AG04449 (cell line): ENCODE results near the gene MKLN1.

Source experiments
- CTCF ChIA-PET: fragments of 350-600 bp; formaldehyde crosslinking; extraction: SDS; loops from one replicate; lab custom pipeline; 2021; ENCODE audit warnings: antibody characterized with exemption; lab: Yijun Ruan, JAX
- POLR2A ChIA-PET: fragments of 400-600, 350-600 bp; formaldehyde crosslinking; extraction: SDS; loops from one replicate; lab custom pipeline; 2020; ENCODE audit warnings: antibody characterized with exemption, inconsistent platforms; lab: Yijun Ruan, JAX
- DNase-seq: peaks from one replicate; pipeline ENCODE4 v3.0.0-alpha.2; 2010; ENCODE audit warnings: low read depth, low spot score
- H3K4me3 ChIP-seq: 2 replicates; pipeline ENCODE4 v1.5.1; 2011; ENCODE audit warnings: low read depth, mild to moderate bottlenecking, control low read depth, low read length
- TF ChIP-seq, protein P1 (sequence below): IDR thresholded peaks from one replicate; pipeline ENCODE4 v1.5.1; 2011; ENCODE audit warnings: mild to moderate bottlenecking, moderate library complexity, low read length, control low read depth, inconsistent platforms; ENCODE audit not compliant: insufficient read depth; ENCODE audit errors: missing control alignments

MKLN1 gene

DNA sequence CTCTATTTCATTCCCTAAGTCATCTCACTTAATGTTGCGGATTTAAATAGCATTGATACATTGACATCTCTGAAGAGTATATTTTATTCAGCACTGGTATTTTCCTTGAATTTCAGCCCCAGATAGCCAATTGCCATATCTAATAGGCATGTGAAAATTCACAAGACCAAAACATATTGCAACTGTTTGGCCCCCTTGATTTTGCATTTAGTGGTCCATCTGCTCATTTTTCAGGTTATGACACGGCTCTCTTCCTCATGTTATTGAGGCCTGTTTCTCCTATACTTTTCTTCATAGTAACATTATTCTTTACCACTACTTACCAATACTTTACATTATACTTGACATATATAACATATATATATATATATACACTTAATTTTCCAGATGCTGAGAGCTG lies 43.7 kb downstream of the MKLN1 start:
- no peak for DNase-seq
- CTCF ChIA-PET, result interaction anchor here (1.1 kb wide), 1 partner anchor 295 kb away, joined by 3 read pairs; no protein-coding TSS in a partner anchor
- no peak overlapping the region for H3K4me3 ChIP-seq
- TF ChIP-seq, protein P1, sequence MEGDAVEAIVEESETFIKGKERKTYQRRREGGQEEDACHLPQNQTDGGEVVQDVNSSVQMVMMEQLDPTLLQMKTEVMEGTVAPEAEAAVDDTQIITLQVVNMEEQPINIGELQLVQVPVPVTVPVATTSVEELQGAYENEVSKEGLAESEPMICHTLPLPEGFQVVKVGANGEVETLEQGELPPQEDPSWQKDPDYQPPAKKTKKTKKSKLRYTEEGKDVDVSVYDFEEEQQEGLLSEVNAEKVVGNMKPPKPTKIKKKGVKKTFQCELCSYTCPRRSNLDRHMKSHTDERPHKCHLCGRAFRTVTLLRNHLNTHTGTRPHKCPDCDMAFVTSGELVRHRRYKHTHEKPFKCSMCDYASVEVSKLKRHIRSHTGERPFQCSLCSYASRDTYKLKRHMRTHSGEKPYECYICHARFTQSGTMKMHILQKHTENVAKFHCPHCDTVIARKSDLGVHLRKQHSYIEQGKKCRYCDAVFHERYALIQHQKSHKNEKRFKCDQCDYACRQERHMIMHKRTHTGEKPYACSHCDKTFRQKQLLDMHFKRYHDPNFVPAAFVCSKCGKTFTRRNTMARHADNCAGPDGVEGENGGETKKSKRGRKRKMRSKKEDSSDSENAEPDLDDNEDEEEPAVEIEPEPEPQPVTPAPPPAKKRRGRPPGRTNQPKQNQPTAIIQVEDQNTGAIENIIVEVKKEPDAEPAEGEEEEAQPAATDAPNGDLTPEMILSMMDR, result no peak
- POLR2A ChIA-PET, result no interaction called here

DNA sequence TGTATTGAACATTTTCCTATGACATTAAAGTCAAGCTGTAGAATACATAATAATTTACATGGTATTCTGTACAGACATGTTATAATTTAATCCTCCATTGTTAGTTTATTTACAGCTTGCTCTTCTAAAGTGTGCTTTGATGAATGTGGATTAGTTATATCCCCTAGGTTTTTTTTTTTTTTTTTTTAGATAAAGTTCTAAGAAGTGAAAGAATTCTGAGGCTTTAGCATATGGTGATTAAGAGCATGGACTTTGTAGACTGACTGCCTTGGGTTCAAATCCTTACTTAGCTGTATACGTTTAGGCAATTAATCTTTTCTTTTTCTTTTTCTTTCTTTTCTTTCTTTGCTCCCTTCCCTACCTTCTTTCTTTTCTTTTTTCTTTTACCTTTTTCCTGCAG lies 44.9 kb downstream of the MKLN1 start:
- TF ChIP-seq, protein P1, result no peak
- ChIA-PET POLR2A (no interaction called here), CTCF (interaction anchor here (1.1 kb wide), 1 partner anchor 296 kb away, joined by 3 read pairs; no protein-coding TSS in a partner anchor)
- no peak overlapping the region for H3K4me3 ChIP-seq
- no peak for DNase-seq

DNA sequence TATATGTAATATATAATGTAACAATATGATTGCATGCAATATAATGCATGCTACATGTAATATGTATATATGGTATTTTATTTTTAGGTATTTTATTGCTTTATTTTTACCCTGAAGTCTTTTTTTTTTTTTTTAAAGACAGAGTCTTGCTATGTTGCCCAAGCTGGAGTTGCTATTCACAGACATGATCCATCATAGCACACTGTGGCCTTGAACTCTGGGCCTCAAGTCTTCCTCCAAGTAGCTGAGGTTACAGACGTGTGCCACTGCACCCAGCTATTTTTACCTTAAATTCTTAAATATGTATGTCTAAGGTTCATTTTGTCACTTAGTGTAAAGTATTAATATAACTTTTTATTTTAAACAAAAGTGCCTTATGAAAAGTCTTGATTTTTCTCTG lies 47.1 kb downstream of the MKLN1 start:
- TF ChIP-seq, protein P1, result no peak
- ChIA-PET POLR2A (no interaction called here), CTCF (no interaction called here)
- H3K4me3 ChIP-seq, result no peak overlapping the region
- no peak for DNase-seq

DNA sequence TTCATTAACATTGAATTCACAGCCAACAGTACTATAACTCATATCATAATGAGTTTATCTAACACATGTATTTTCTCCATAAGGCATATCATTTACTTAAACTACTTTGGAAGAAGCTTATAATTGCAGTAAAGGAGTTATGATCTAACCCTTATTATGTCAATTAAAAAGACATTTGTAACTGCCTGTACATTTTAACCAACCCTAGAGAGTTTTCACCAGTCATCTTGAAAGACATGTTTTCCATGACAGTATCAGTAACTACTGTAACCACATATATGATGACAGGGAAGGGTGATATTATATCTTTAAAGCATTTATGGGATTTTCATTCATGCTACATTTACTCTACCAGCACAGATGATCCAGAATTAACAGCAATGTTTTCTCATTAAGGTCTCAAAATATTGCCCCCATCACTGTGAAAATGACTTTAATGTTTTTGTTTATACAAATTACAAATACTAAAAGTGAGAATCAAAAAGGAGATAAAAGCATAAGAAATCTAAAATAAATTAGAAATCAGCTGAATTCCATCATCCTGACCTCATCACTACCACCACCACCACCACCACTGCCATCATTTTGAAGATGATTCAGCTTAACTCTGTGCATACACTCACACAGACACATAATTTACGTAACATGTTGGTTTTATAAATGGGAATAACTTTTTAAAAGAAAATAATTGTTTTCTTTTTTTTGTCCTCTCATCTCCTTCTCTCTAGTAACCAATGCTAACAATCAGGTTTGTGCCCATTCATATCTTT lies 53.6 kb downstream of the MKLN1 start:
- POLR2A ChIA-PET, result interaction anchor here (0.5 kb wide), 1 partner anchor 143 kb away, joined by 3 read pairs; no protein-coding TSS in a partner anchor
- TF ChIP-seq, protein P1, result no peak
- CTCF ChIA-PET, result interaction anchor here (1.2 to 1.5 kb wide), 2 partner anchors 42 to 312 kb away, joined by 3 read pairs; no protein-coding TSS in a partner anchor
- no peak for DNase-seq
- no peak overlapping the region for H3K4me3 ChIP-seq

DNA sequence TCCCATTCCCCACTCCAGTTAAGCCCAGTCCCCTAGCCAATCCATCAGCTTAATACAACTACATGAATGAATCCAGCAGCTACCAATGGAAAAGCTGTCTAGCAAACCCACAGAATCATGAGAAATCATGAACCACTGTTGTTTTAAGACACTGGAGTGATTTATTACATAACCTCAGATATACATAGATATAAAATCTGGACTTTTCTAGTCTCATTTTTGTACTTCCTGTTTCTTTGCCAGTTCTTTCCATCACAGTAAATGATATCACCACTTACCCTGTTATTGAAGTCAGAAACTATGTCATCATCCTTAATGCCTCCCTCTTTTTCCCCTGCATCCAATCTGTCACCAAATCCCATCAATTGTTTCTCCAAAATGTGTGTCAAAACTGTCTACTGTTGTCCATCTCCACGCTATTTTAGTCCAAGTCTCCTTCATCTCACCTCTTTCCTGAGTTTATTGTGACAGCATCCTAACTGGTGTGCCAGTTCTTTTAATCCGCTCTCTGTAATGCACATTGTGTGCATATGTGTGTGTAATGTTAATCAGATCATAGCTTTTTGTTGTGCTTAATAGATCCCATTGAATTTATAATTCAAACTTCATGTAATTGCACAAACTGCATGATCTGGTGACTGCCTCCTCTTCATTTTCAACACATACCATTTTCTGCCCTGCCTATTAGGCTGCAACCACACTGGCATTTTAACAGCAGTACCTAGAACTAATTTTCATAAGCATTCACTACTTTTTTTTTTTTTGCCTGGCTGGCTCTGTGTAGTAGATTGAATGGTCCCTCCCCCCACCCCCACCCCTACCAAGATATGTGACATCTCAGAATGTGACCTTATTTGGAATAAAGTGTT lies 56.0 kb downstream of the MKLN1 start:
- CTCF ChIA-PET, result interaction anchor here (1.3 kb wide), 1 partner anchor 314 kb away, joined by 4 read pairs; no protein-coding TSS in a partner anchor
- no peak for DNase-seq
- TF ChIP-seq, protein P1, result no peak
- no peak overlapping the region for H3K4me3 ChIP-seq
- POLR2A ChIA-PET, result no interaction called here

DNA sequence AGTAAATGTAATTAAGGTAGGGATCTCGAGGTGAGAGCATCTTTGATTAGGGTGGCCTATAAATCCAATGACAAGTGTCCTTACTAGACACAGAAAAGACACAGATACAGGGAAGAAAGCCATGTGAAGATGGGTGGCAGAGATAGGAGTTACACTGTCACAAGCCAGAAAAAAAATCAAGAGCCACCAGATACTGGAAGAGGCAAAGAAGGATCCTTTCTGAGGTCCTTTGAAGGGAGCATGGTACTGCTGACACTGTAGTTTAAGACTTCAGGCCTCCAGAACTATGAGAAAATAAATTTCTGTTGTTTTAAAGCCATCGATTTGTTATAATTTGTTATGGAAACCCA lies 56.6 kb downstream of the MKLN1 start:
- ChIA-PET POLR2A (no interaction called here), CTCF (interaction anchor here (1.3 kb wide), 1 partner anchor 315 kb away, joined by 4 read pairs; no protein-coding TSS in a partner anchor)
- H3K4me3 ChIP-seq, result no peak overlapping the region
- no peak for DNase-seq
- TF ChIP-seq, protein P1, result no peak
